M059J (cell line): ENCODE measurements around the gene MORN1. TPM values are rescaled to one million over a fixed set of nuclear protein-coding genes. Genes with fewer than 3 reads are reported as not detected.
A peak's percentile ranks its signal among the peaks of the same experiment; 100 is the strongest.

Source experiments
- DNase-seq: peaks from one replicate; pipeline ENCODE4 v3.0.0-alpha.2; 2012; ENCODE audit warnings: low read depth
- total RNA-seq: library from RNA; depleted of rRNA; stranded (reverse); fragments of >200 nt; shearing (Covaris generic); gene quantifications from 2 replicates; pipeline ENCODE4 v1.2.3, GENCODE V29; 2014

MORN1 gene
- total RNA-seq, 1 experiment from 2014 or later, result 11.0 TPM

- DNase-seq, result no peak
Measured at GRCh38 chr1:2320760-2321667, 70.3 kb downstream of the MORN1 start.

DNA sequence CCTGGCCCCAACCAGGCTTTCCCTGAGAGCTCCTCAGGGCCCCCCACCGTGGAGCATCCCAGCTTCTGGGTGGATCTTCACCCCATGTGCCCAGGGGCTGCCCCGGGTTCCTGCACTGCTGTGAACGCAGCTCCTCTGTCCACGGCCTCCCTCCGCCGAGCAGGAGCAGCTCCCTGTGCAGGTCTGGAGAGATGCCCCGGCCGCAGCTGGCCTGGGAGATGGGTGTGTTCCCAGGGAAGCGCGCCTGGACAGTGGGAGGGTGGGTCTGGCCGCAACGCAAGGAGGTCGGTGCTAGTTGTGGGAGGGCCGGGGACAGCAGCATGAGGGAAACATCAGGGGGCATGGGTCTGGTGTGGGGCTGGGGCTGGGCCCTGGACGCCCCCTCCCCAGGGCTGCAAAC, 71.3 kb downstream of the MORN1 start:
- no peak for DNase-seq

DNA sequence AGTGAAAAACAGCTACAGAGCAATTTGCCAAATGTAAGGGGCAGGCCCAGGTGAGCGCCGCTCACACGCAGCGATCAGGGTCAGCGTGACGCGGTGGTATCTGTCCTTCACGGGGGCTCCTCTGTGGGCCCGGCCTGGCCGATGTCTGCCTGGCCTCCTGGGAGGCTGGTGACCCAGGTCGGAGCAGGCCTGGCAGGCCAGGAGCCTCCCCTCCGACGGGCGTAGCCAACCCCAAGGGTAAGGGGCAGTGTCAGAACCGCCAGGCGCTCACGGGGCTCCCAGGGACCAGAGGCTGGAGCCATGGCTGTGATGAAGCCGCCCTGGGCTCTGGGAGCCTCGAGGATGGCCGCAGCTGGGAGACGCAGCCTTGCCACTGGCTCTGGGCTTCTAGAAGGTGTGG, 72.1 kb downstream of the MORN1 start:
- DNase-seq, result no peak

DNA sequence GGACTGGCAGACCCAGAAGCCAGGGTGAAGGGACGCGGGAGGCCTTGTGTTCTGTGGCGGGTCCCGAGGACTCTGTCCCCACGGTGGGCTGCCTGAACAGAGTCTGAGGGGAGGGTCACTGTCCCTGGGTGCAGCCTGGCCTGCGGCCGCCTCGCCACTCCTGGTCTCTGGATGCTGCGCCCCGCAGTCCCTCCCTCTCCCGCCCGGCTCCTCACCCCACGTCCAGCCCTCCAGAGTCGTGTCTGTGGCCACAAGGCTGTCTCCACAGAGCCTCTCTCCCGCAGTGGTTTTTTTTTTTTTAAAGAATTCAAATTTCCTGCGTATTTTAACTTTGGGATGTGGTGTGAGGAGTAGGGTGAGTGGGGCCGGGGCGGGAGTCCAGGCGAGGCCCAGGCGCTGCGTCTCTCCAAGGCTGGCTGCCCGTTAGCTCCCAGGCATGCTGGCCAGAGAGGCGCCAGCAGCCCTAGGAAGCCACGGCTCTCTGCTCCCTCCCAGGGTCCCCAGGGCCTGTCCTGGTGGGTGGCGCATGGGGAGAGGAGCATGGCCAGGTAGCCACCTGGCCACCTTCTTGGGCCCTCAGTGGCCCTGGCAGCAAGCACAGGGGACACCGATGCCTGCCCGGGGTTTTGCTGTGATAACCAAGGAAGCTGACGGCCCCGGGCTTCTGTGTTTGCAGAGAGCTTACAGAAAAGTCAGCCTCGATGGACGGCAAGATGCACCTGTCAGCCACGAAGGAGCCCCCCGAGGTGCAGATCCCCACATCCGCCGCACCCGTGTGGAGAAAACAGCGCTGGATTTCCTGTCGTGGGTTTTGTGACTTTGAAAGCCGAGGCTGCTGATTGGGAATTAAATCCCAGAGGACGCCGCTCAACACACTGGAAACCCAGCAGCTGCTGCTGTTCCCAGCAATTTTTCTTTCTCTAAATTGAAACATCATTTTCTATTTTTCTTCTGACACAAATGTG, 72.8 kb downstream of the MORN1 start:
- no peak for DNase-seq

DNA sequence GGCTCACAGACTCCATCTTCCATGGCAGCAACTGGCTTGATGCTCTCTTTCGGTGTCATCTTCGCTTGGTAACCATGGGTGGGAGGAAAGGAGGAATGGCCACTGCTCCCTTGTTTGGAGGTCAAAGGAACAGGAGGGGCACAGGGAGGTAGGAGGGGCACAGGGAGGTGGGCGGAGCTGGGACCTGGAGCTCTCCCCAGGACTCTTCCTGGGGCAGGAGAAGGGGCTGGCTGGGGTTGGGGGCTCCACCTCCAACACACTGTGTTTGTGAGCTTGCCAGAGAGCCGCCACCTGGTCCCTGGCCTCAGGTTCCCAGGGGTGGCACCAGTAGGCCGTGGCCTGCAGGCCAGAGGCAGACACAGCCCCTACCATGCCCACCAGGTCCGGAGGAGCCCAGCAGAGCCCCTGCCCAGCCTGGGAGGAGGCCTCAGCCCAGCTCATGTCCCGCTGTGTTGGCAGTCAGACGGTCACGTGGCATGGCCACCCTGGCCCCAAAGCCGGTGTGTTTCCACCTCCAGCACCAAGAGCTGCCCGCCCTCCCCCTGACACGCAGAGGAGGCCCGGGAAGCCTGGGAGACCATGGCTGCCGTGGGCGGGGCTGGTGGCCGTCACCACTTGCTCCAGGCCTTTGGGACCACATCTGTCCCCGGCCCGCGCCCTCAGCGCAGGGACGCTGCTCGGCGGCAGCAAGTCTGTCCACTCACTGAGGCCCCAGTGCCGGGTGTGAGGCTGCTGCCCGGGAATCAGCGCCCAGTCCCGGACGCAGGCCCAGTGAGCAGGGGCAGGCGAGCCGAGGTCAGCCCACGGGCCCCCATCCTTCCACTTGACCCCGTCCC, 73.9 kb downstream of the MORN1 start:
- no peak for DNase-seq

GRCh38 chr1:2316451-2316961, 74.8 kb downstream of the MORN1 start:
- DNase-seq, result peak; percentile 87

DNA sequence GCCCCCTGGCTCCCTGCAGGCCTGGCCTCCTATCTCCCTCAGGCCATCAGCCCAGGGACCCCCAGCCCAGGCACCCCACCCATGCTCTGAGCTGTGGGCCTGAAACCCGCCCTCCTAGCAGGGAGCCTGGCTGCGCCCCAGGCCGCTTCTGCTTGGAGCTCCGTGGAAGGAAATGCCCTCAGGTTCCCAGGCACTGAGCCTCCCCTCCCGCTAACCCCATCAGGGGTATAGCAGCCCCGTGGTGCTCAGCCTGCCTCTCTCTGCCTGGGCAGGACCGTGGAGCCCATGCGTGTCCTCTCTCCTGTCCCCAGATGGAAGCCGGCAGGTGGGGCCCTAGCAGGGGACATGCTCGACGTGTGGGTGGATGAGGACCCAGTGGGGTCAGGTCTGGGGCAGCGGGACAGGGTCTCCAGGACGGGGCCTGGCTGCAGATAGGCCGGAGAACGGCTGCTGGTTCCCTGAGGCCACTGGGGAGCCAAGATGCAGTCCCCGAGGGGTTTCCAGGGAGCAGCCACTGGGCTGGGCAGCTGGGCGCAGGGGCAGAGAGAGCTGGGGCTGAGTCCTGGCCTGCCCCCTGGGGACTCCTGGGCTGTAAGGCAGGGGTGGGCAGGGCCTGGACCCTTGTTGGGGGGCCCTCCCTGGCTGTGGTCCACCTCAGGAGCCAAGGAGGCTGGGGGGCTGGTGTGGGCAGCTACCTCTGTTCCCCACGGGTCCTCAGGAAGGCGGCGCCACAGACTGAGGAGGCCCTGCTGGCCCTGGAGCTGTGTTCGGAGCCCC, 75.5 kb downstream of the MORN1 start:
- DNase-seq, result peak; percentile 18

GRCh38 chr1:2314803-2315673, 76.3 kb downstream of the MORN1 start:
- peak; percentile 39 for DNase-seq

GRCh38 chr1:2314273-2314802, 77.0 kb downstream of the MORN1 start:
- DNase-seq, result peak; percentile 42

GRCh38 chr1:2313651-2314261, 77.6 kb downstream of the MORN1 start:
- DNase-seq, result no peak

DNA sequence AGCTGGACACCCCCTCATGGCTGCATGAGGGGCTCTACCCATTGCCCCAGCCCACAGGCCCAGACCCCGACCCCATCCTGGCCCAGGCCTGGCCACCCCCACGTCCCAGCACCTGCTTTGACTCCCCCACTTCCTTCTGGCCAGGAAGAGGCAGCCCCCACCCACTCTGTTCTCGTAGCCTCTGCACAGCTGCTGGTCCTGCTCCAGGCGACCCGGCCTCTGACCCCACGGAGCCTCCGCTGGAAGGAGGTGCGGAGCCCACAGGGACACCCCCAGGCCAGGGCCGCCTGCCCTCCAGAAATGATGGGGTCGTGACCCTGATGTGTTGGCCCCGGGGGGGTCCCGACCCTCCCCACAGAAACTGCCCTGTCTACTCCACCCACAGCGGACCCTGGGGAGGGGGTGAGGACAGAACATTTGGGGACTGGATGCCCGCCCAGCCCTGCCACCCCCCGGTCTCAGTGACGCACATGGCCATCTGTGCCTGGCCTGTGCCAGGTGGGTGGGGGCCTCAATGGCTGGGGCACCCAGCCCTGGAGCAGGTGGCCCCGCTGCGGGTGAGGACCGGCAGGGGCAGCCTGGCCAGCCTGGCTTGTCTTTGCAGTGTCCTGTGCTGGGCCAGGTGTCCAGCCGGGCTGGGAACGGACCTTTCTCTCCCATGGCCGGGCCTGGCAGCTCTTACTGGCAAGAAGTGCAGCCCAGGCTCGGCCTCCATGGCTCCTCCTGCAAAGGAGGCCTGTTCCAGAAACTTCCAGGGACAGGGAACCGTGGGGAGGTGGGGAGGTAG, 78.6 kb downstream of the MORN1 start:
- no peak for DNase-seq

DNA sequence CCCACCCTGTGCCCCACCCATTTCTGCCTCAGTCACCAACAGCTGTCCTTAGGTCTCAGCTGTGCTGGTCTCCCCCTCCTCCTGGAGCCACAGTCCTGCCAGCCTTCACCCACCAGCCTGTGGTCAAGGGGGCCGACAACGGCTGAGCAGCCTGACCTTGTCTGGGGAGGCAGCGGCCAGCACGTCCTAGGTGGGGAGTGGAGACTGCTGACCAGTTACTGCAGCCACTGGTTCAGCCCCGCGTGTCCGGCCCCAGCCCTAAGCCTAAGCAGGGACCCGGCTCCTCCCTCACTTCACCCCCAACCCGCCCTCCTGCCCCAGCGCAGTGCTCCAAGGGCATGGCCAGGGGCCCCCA, 79.2 kb downstream of the MORN1 start:
- no peak for DNase-seq

DNA sequence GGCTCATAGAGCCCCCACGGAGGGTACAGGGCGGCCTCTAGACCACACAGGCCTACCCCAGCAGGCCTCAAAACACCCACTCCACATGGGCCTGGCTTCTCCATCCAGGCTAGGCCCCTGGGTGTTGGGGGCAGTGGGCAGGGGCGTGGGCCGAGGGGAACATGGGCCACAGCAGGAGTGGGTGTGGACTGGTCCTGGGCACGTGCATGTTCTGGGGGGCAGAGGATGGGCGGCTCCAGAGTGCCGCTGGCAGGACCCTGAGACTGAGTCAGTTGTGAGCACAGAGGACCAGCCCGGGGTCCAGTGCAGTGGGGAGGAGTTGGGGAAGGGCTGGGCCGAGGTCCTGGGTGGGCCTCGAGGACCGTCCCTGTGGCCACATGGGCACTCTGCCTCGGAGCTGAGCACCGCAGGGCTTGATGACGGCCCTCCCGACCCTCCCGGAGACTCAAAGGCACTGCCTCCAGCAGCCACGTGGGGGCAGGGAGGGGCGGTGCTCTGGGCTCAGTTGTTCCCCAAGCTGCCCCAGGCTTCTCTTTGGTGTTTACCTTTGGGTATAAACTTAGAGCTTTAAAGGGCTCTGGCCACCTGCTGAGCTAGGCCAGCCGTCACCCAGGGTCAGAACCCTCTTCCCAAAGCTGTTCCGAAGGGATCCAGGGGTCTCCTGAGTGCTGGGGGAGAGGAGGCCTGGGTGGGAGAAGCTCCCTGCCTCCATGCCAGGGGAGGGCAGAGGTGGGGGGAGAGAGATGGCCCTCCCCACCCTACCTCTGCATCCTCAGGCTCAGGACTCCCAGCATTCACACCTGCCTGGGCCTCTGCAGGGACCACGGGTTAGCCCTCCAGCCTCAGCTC, 79.9 kb downstream of the MORN1 start:
- DNase-seq, result peak; percentile 66

DNA sequence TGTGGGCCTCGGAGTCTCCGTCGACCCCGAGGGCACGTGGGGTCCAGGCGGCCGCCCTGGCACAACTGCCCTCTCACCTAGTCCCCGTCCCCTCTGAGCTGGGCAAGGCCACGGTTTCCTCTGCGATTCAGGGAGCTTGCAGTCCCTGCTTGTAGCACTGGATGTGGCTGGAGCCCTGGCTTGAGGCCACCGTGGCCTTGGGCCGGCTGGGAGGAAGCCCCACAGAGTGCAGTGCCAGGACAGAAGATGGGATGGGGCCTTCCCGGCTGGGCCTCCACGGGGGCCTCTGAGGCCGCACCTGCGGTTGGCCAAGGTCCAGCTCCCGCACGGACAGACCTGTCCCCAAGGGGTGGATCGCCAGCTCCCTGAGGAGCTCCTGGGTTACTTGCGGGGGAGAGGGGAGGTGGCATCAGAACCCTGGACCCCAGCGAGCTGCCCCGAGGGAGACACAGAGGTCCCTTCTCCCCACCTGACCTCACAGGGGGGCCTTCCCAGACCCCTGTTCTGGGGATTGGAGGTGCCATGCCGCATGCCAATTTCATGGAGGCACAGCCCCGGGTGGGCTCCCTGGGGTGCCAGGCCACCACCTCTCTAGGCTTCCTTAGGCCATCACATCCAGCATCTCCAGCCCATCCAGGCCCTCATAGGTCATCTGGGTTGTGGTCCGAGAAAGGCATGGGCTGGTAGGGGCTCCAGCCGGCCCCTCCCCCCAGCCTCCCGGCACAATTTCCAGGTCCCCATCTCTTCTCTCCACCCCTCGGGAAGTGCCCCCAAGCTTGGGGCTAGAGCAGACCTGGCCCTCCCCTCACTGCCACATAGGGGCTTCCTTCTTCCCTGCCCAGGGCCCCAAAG, 80.8 kb downstream of the MORN1 start:
- peak; percentile 14 for DNase-seq

DNA sequence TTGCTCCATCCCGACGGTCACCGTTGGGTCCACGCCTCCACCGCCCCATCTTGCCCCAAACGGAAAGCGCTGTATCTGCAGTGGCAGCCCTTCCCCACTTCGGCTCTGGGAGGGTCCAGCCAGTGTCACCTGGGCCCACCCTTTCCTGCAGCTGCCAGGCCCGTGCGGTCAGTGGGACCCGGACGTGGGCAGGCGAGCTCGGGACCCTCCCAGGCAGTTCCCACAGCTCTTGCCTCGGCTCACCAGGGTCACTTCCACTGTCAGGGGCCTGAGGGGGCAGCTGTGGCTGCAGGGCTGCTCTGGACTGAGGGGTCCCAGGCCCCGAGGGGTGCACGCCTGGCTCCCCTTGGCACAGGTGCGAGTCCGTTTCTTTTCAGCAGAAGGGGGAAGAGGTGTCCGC, 82.5 kb downstream of the MORN1 start:
- DNase-seq, result no peak

GRCh38 chr1:2307972-2308371, 83.4 kb downstream of the MORN1 start:
- DNase-seq, result no peak
